ENCODE data around the gene ORC3. TPM values are rescaled to one million over a fixed set of nuclear protein-coding genes. Genes with fewer than 3 reads are reported as not detected.

Gene ORC3
- polyA plus RNA-seq, 1 donor (not counting 4 experiments of a cell fraction or from before 2014, with no cell fraction given): 37.4 TPM

GRCh38 chr6:87672641-87673040, 82.7 kb downstream of the ORC3 start:
- FAIRE-seq: no peak
- dilution Hi-C loops (cut with MboI; ENCODE audit: extremely low pct_ligation_motif_present, low sequenced_read_pairs): no loop called here

GRCh38 chr6:87673237-87673636, 83.3 kb downstream of the ORC3 start:
- no peaks in the 10 kb centered on the region for H3K4me1 ChIP-seq (ENCODE audit: control insufficient read depth, extremely low read depth, insufficient read depth, low read length)
- DNase-seq (ENCODE audit: low read depth, low spot score) (no peak), FAIRE-seq (no peak)
- no peak overlapping the region for H3K4me3 ChIP-seq (ENCODE audit: control insufficient read depth in 2 of 3, extremely low read depth in 1 of 3, insufficient read depth in 2 of 3, low read depth in 1 of 3, low read length in 3 of 3)
- dilution Hi-C loops (cut with MboI; ENCODE audit: extremely low pct_ligation_motif_present, low sequenced_read_pairs): no loop called here
- H3K79me2 ChIP-seq (ENCODE audit: control insufficient read depth, insufficient read depth, low read length): no peaks in the 10 kb centered on the region
- H3K9me1 ChIP-seq (ENCODE audit: control insufficient read depth, extremely low read depth, insufficient read depth, low read length): no peaks in the 10 kb centered on the region
- no peaks in the 10 kb centered on the region for H3K27me3 ChIP-seq (ENCODE audit: control insufficient read depth, extremely low read depth, insufficient read depth, low read length)
- H3K27ac ChIP-seq (ENCODE audit: control insufficient read depth, insufficient read depth, low read length): no peak overlapping the region
- H3K9ac ChIP-seq (ENCODE audit: control insufficient read depth, extremely low read depth, insufficient read depth, low read length): no peak overlapping the region
- TF ChIP-seq EZH2 (IDR thresholded peaks at IDR 0.05; ENCODE audit: low read length) (no peak), CTCF (optimal IDR thresholded peaks at IDR 0.05 in 1 of 3, IDR thresholded peaks at IDR 0.05 in 1 of 3, conservative IDR thresholded peaks at IDR 0.05 in 1 of 3; ENCODE audit: extremely low read depth in 1 of 3, insufficient read depth in 2 of 3, low read length in 3 of 3) (no peak)
- H3K4me2 ChIP-seq (ENCODE audit: control insufficient read depth, extremely low read depth, insufficient read depth, low read depth, low read length): no peak overlapping the region
- no peaks in the 10 kb centered on the region for H3K9me3 ChIP-seq (ENCODE audit: control insufficient read depth, low read depth, low read length)
- peaks cover 12 to 24% of the 10 kb centered on the region in 2 experiments for H3K36me3 ChIP-seq (ENCODE audit: control insufficient read depth in 2 of 2, extremely low read depth in 1 of 2, insufficient read depth in 2 of 2, low read length in 2 of 2)
- H2AFZ ChIP-seq (ENCODE audit: control insufficient read depth, low read length): no peak overlapping the region
- no peaks in the 10 kb centered on the region for H4K20me1 ChIP-seq (ENCODE audit: control insufficient read depth, extremely low read depth, insufficient read depth, low read length)

More at GRCh38 chr6:87672641-87673040, 82.7 kb downstream of the ORC3 start:
- Histone ChIP-seq H3K4me1 (ENCODE audit: control insufficient read depth, extremely low read depth, insufficient read depth, low read length) (no peaks in the 10 kb centered on the region), H3K9me3 (ENCODE audit: control insufficient read depth, low read depth, low read length) (no peaks in the 10 kb centered on the region), H3K9ac (ENCODE audit: control insufficient read depth, extremely low read depth, insufficient read depth, low read length) (no peak overlapping the region), H3K9me1 (ENCODE audit: control insufficient read depth, extremely low read depth, insufficient read depth, low read length) (no peaks in the 10 kb centered on the region), H3K36me3 (ENCODE audit: control insufficient read depth in 2 of 2, extremely low read depth in 1 of 2, insufficient read depth in 2 of 2, low read length in 2 of 2) (peaks cover 12 to 24% of the 10 kb centered on the region in 2 experiments), H3K4me3 (ENCODE audit: control insufficient read depth in 2 of 3, extremely low read depth in 1 of 3, insufficient read depth in 2 of 3, low read depth in 1 of 3, low read length in 3 of 3) (no peak overlapping the region), H3K4me2 (ENCODE audit: control insufficient read depth, extremely low read depth, insufficient read depth, low read depth, low read length) (no peak overlapping the region), H2AFZ (ENCODE audit: control insufficient read depth, low read length) (no peak overlapping the region), H3K79me2 (ENCODE audit: control insufficient read depth, insufficient read depth, low read length) (no peaks in the 10 kb centered on the region), H4K20me1 (ENCODE audit: control insufficient read depth, extremely low read depth, insufficient read depth, low read length) (no peaks in the 10 kb centered on the region), H3K27ac (ENCODE audit: control insufficient read depth, insufficient read depth, low read length) (no peak overlapping the region), H3K27me3 (ENCODE audit: control insufficient read depth, extremely low read depth, insufficient read depth, low read length) (no peaks in the 10 kb centered on the region)
- TF ChIP-seq EZH2 (IDR thresholded peaks at IDR 0.05; ENCODE audit: low read length): no peak
- no peak for TF ChIP-seq CTCF (optimal IDR thresholded peaks at IDR 0.05 in 1 of 3, IDR thresholded peaks at IDR 0.05 in 1 of 3, conservative IDR thresholded peaks at IDR 0.05 in 1 of 3; ENCODE audit: extremely low read depth in 1 of 3, insufficient read depth in 2 of 3, low read length in 3 of 3)
- no peak for DNase-seq (ENCODE audit: low read depth, low spot score)

All from keratinocyte (primary cell).